Stimulated activated CD8-positive, alpha-beta memory T cell treated with anti-CD3 and anti-CD28 coated beads, Interleukin-15, amount 100 ng/mL, for 4 hours (primary cell): ENCODE results near the gene STK16.

ENCODE experiments used
- DNase-seq, 2 donors: peaks; one replicate each; pipeline ENCODE4 v3.0.0-alpha.2; 2020; ENCODE audit warnings: low read depth in 2 of 2

The STK16 gene

DNA sequence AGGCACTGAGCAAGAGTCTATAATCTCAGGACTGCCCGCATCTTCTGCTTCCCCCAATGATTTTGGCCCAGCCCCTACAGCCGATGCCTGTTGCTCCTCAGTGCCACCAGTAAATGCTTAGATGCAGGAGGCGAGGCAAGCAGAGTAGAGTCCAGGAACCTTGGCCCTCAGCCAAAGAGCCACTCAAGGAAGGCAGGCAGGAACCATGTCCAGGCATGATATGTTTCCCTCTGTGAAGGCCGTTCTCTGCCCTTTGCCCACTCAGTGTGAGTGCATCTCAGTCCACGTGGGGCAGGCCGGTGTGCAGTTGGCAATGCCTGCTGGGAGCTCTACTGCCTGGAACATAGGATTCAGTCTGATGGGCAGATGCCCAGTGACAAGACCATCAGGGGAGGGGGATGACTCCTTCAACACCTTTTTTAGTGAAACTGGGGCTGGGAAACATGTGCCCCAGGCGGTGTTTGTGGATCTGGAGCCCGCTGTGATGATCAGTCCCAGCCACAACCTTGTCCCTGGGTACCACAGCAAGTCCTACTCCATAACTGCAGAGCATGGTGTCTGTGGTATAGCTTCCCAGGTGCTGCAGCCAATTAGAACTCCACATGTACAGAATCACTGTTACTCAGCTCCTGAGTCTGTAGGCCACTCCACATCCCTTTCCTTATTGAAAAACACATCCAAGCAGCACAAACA lies 24.2 kb downstream of the STK16 start:
- no peak for DNase-seq

DNA sequence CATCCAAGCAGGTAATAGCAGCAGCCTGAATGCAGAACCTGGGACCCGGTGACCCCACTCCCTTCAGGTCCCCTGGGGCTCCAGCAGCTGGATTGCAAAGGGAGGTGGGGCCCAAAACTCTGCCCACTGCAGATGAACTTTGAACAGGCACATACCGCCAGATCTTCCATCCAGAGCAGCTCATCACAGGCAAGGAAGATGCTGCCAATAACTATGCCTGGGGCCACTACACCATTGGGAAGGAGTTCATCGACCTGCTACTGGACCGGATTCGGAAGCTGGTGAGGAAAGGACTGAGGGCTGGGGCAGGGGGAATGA lies 24.7 kb downstream of the STK16 start:
- no peak for DNase-seq

DNA sequence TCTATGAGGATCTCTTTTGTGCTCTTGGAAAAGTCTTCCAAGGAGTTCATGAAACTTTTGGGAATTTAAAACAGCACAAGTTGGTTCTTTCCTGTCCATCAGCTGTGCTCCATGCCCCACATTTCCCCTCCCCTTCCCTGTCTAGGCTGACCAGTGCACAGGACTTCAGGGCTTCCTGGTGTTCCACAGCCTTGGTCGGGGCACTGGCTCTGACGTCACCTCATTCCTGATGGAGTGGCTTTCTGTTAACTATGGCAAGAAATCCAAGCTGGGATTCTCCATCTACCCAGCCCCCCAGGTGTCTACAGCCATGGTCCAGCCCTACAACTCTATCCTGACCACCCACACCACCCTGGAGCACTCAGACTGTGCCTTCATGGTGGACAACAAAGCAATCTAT lies 25.7 kb downstream of the STK16 start:
- no peak for DNase-seq

DNA sequence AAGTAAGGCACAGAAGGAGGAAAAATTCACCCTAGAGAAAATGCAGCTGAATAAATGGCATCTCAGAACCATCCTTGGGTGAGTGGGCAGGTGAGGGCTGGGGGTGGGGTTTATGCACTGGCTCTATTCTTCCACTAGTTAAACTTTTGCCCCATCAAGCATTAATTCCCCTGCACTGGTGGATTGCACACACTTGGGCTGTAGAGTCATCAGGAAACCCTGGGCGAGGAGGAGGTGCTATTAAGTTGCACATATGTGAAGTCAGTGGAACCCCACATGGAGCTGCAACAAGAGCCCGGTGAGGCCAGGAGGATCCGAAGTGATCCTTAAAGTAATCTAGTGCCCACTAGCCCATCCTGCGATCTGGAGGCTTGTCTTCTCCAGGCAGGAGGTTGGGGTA lies 27.1 kb downstream of the STK16 start:
- no peak for DNase-seq

DNA sequence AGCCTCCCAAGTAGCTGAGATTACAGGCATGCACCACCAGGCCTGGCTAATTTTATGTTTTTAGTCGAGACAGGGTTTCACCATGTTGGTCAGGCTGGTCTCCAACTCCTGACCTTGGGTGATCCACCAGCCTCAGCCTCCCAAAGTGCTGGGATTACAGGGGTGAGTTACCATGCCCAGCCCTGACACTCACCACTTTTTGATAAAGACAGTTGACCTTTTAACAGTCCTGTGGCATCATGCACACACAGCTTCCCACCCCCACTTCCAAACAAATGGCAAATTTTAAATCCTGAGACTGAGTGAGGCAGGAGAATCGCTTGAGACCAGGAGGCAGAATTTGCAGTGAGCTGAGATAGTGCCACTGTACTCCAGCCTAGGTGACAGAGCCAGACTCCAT lies 27.7 kb downstream of the STK16 start:
- DNase-seq, result no peak

DNA sequence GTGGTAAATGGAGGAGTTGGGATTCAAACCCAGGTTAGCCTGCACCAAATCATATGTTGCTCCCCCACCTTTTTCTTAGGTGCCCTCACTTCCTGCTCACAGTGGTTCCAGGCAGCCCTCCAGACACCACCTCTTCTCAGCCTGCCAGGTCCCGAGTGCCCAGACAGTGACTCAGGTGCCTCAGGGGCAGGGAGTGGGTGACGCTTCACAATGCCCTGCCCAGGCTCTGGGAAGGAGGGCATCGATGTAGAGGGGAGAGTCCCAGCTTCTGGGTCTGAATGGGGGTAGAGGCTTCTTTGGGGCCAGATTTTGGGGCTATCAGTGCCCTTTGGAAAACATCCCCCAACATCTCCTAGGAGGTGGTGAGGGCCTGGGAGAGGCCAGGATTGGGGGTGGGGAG lies 28.7 kb downstream of the STK16 start:
- no peak for DNase-seq

DNA sequence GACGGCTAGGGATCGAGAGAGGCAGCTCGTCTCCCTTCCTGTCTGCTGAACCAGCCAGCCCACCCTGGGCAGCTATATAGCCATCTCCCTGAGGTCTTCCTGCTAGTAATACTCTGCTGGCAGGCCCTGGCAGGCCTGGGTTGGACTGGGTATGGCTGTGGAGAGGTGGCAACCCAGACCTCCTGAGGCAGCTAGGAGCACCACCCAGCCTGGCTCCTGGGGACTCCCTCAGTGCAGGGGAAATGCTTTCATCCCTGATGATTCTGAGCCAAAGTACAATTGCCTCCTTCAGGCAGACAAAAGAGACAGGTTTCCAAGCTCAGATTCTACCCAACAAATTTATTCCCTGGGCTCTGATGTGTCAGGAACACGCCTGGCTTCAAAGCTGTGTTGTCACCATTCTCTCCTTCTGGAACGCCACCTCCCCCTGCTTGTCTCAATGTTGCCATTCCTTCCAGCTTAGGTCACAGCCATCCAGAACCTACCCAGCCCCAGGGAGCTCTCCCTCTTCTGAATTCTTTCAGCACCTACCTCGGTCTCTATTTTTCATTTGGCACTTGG lies 29.2 kb downstream of the STK16 start:
- no peak for DNase-seq

DNA sequence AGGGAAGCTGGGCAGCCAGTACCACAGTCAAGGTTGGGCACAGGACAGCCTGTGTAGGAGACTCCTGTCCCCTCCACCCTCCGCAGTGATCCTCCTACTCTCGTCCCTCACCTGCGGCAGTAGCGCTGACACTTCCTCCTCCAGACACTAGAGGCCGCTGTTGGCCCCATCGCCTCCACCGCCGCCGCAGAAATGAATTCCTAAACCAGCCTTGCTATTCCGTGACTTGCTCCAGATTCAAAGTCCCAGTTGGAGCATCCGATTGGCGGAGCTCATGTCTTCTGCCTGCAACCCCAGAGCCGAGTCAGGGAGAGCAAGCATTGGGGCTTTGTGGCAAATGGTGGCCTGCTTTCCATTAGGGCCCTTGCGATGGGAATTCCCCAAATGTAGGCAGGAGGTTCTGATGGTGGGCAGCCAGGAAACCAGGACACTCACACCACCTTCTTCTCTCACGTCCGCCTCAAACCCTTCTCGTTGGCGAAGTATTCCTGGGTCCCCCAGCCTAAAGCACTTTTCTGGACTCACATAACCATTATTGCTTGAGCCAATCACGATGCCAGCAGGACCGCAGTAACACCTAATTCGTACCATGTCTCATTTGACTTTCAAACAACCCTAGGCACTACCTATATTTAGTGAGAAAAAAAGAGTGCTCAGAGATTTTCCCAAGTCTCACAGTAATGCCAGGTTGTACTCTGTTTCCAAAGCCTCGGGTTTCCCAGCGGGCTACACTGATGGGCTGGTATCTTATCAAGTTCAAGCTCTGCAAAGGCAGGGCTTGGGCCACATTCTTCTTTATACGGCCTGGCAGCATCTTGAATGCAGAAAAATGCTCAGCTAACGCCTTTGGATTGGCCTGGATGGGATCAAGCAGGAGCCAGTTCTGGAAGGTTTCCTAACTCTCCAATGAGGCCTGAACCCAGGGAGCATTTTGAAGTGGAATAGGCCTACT lies 32.7 kb downstream of the STK16 start:
- peak; percentile 29 to 45 for DNase-seq

DNA sequence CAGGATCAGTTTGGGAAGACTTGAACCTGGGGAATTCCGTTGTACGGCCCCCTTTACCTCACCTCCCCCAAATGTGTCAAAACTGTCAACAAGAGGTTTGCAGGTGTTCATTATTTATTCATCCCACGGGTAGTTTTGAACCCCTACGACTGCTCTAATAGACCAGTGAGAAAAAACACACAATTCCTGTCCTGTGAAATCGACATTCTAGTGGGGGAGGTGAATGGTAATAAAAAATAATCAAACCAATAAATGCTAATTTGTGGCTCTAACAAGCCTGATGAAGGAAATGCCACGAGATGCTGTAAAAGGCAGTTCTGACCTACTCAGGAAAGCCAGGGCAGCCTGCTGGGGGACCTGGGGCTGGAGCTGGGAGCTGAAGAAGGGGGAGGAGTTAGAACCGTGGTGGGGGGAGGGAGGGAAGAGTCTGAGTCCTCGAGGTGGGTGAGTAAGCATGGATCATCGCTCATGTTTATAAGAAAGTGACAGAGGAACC lies 33.4 kb downstream of the STK16 start:
- no peak for DNase-seq

DNA sequence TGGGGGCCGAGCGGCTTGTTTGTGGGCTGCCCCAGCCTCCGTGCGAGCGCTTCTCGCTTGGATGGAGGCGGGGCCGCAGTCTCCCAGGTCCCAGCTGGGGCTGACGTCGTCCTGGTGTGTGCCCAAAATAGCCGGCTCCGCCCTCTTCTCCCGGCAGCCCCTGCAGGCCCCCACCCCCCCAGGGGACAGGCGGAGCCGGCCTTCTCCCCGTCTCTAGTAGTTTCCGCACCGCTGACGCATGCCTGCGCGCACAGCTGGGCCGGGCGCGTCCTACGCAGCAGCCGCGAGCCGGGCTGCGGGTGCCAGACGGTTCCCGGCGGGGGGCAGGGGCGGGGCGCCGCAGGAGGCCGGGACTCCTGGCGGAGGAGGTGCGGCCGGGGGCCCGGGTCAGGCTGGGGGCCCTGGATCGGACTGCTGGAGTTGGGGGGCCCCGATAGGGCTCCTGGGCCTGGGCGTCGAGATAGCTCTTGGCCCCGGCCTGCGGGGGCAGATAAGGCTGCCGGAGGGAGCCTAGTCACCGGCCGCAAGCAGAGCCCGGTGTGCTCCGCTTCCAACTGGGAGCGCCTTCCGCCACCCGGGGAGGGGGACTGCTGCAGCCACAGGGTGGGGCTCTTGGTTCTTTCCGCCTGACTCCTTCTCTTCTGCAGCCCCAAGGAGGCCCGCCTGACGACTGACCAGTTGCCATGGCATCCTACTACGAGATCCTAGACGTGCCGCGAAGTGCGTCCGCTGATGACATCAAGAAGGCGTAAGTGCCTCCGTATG lies 34.1 kb downstream of the STK16 start, which contains the start of gene DNAJB2:
Gene DNAJB2, plus strand, starts transcription at position 216 of the 765 bp plus-strand sequence. Its CDS starts 468 bp downstream, at position 684.
- DNase-seq, result peak; percentile 99

DNA sequence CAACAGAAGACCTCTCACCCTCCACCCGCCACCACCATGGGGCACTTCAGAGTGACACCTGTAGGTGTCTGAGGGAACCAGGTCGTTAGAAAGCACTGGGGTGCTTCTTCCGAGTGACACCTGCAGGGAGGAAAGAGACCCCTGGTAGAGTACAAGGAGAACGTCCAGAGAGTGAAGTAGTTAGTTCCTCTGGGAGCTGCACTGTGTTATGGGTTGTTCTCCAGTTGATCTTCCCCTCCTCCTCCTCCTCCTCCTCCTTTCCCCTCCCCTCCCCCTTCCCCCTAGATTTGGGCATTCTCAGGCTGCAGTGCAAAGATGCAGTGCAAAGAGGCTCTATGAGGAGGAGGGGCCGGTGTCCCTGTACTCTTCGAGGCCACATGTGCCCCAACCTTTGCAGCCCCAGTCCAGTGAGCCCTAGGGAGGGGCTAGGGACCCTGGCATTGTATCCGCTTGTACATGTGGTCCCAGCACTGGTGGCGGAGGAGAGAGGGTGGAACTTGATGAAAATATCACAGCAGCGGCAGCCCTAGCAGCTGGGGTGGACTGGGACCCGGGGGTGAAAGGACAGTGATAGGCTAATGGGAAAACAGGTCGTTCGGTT lies 34.7 kb downstream of the STK16 start:
- no peak for DNase-seq

DNA sequence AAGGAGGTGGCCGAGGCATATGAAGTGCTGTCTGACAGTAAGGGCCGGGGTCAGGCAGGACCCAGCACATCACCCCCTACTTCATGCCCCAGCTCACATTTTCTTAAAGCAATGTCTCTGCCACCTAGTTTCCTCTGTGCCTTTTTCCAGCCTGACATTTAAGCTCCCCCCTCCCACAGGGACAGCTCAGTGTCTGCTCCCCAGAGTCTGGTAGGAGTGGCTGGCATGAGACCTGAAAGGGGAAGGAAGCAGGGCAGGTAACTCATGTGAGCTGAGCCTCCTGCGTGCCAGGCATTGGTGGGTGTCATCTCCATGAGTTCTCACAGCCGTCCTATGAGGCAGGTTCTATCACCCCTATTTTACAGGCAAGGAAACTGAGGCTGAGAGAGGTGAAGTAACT lies 35.4 kb downstream of the STK16 start:
- no peak for DNase-seq

DNA sequence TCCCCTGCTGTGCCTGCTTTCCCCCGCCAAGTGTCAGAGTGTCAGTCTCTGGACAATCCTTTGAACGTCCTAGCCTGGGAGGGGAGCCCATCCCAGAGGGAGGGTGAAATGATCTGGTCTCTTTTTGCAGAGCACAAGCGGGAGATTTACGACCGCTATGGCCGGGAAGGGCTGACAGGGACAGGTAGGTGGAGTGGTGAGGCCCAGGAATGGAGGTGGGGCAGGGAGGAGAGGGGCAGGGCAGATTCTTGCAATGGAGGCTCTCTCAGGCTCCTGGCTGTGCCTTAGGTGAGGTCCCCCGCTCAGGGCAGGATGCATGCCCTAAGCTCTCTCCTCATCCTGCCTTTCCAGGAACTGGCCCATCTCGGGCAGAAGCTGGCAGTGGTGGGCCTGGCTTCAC lies 36.3 kb downstream of the STK16 start:
- no peak for DNase-seq

DNA sequence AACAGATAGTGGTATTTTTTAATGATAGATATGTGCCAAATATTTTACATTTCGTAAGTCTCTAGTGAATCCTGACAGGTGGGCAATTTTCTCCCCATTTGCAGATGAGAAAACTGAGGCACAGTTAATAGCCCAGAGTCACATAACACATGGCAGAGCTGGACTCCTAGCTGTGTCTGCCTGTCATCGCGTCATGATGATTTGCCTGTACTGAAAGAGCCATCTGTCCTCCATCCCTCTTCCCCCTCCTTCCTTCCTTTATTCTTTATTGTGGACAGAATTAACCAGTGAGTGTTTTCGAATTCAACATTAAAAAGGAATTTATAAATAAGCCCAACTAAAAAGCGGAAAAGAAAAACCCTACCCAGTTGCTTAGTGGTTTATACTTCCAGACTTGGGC lies 37.1 kb downstream of the STK16 start:
- no peak for DNase-seq

DNA sequence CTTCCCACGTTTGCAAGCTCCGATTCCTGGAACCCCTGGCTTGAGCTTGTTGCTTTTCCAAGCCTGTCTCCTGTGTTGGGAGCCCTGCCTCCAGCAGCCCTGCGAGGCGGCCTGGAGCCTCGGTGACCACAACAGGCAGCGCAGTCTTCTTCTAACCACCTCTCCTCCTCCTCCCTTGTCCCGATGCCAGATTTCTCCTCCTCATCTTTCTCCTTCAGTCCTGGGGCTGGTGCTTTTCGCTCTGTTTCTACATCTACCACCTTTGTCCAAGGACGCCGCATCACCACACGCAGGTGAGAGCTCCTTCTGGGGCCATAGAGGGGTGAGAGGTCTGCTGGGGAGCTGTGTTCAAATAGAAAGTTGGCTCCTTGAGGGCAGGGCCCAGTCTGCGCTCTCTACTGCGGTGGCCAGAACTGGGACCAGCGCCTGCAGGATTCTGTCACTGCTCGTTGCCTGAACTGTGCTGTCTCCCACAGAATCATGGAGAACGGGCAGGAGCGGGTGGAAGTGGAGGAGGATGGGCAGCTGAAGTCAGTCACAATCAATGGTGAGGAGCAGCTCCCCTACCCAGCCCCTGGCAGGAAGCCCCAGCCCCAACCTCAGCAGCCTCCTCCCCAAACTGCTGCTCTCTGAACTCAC lies 37.8 kb downstream of the STK16 start:
- no peak for DNase-seq

DNA sequence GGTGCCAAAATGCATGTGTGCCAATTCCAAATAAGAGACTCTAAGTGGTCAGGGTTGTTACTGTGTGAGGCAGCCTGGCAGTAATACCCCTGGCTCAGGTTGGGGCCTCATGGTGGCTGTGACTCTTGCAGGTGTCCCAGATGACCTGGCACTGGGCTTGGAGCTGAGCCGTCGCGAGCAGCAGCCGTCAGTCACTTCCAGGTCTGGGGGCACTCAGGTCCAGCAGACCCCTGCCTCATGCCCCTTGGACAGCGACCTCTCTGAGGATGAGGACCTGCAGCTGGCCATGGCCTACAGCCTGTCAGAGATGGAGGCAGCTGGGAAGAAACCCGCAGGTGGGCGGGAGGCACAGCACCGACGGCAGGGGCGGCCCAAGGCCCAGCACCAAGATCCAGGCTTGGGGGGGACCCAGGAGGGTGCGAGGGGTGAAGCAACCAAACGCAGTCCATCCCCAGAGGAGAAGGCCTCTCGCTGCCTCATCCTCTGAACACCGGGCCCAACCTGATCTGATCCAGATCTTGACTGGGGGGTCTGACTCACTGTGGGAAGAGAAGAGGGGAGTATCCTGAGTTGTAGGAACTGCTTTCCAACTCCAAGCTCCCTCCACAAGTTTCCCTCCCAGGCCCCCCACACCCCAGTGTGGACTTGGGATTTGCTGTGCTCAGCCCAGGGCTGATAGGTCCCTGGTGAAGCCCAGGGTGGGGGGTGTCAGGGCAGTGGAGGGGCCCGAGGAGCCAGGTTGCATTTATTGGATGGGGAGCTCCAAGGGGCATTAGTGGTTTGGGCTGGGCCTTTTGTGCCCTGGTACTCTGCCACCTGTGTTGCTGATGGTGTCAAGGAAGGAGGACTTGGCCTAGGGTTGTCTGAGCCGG lies 39.5 kb downstream of the STK16 start:
- DNase-seq, result no peak

DNA sequence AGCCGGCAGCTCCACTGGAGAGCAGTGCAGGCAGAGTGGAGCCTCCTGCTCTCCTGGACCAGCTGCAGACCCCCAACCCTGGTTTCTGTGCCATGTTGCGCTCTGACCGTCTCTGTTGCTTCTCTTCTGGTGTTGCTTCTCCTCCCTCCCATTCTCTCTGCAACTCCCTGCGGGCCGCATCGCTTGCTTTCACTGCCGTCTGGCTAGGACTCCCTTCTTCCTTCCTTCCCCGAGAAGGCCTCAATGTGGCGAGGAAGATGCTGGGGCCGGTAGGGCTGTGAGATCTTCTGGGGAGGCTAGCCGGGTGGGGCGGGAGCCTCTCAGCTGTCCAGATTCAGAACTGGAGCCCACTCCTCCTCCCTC lies 40.1 kb downstream of the STK16 start:
- no peak for DNase-seq

DNA sequence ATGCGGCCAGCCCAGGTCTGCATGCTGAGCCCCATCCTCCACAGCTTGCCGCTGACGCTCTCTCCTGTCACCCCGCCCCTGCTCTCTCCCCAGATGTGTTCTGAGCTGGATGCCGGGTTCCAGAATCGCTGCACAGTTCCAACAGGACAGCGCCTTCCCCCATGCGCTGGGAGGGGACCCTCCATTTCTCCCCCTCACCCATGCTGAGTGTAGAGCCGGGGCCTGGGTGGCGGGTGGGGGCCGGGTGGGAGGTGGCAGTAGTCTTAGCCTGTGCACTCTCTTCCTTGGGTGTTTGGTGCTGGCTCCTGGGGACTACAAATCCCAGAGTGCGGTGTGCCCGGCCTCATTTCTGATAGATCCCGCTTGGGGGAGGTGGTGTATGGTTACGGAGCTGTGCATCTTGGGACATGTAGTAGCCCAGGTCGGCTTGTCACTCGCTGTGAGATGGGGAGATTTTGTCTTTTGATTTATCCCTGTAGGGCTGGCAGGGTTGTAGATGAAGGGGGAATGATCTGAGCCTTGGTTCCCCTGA lies 40.7 kb downstream of the STK16 start:
- no peak for DNase-seq

DNA sequence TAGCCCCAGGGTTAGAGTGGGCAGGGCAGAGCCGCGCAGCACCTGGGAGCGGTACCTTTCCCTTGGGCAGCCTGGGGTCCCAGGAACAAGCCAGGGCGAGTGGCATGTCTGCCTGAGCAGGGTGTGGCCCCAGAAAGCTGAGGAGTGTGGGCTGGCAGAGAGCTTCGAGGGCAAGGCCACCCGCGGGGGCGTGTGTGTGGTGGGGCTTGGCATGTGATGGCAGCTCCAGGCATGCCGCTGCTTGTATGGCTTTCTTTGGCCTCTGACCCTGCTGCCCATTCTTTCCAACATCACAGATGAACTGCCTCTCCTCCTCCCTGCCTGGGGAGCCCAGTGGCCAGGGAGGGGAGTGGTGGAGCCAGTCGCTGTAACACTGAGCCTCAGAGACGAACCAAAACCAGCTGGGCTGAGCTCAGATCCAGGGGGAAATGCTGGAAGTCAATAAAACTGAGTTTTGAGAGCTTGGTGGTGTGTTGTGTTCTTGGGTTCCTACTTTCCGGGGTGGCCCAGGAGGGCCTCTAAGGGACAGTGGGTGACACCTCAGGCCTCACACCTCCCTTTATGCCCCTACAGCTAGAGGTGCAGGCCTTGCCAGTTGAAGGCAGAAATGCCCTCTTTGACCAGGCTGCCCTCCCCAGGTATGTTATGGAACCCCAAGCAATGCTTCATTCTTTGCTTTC lies 41.3 kb downstream of the STK16 start:
- no peak for DNase-seq
